IPS-18c (cell line): ENCODE data around the gene MSRB2.
A peak's percentile ranks its signal among the peaks of the same experiment; 100 is the strongest.
"Not testable (repeated sequence)": the region's sequence is repeated elsewhere in the genome, so short reads cannot be mapped to it uniquely, and the experiment has no call there.

Source experiments
- H3K4me3 ChIP-seq: 2 replicates; pipeline ENCODE4 v1.7.0; 2013; ENCODE audit warnings: low read depth, mild to moderate bottlenecking, low read length, moderate library complexity; ENCODE audit not compliant: insufficient read depth
- H3K9me3 ChIP-seq: one replicate; pipeline ENCODE4 v1.6.1; 2013; ENCODE audit warnings: mild to moderate bottlenecking, low read length, moderate library complexity; ENCODE audit not compliant: control insufficient read depth, insufficient read depth

MSRB2 gene

DNA sequence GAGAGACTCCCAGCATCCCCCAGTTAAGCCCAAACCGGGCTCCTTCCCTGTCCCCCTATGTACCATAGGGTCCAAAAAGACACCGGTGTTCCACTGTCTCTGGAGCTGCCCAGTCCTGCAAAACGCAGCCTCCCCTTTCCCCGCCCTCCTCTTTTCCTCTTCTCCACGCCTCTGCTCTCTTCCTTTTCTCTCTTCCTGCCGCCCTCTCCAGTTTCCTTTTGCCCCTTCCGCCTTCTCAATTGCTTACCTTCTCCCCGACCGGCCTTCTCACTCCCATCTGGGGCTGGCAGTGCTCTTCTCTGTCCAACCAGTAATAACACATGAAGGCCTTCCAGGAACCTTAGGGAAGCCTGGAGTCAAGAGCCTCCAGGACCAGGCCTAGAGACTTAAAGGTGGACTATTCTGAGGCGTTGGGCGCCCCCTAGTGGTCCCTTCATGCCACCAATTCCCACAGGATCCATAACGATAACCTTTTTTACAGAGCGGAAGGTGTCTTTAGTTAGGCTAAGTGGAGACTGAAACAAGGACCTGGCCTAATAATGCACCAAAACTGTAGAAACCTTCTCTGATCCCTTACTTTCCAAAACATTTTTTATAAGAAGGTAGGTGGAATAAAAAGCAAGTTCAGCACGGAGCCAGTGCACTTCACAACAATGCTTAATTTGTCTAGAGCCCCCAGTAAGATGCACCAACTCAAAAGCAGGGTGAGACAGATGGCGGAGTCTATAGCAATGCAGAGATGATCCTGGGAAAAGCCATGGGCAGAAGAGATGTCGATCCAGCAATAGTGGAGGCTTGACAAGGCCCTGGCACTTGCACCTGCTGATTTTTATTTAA, 27.2 kb upstream of the MSRB2 start:
- no peaks in the 10 kb centered on the region for H3K9me3 ChIP-seq
- no peak overlapping the region for H3K4me3 ChIP-seq

DNA sequence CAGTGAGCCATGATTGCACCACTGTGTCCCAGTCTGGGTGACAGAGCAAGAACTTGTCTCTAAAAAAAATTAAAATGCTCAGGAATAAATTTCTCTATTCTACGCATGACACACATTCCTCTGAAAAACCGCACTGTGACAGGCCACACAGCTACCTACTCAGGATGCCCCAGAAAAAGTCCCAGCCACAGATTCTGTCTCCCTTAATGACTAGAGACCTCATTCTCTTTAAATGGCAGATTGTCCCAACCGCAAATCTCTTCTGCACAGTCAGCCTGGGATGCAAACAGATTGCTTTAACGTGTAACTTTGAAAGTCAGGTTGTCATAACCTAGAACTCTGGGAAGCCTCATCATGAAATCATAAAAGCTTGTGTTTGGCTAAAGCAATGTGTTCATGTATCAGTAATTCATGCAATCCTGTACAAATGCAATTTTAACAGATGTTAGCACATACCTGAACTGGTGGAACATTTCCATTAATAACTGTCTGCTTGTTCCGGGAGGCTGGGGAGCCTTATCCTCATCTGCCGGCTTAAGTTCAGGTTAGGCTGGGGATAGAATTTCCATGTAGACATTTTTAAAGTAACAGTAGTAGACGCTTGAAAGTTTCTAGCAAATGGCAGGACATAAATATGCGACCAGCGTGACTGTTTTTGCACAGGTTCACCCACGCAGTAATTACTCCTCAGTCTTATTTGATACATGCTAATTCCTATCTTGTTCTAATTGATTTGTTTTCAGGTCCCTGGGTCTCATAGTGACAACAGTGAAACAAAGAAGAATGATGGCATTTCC, 26.2 kb upstream of the MSRB2 start:
- no peaks in the 10 kb centered on the region for H3K9me3 ChIP-seq

GRCh38 chr10:23070092-23070912, 25.1 kb upstream of the MSRB2 start:
- not testable (repeated sequence) for H3K9me3 ChIP-seq, H3K4me3 ChIP-seq

More for the DNA sequence above, 26.2 kb upstream of the MSRB2 start:
- H3K4me3 ChIP-seq = no peak overlapping the region

GRCh38 chr10:23070913-23071218, 24.5 kb upstream of the MSRB2 start:
- H3K4me3 ChIP-seq = no peak overlapping the region
- no peaks in the 10 kb centered on the region for H3K9me3 ChIP-seq

DNA sequence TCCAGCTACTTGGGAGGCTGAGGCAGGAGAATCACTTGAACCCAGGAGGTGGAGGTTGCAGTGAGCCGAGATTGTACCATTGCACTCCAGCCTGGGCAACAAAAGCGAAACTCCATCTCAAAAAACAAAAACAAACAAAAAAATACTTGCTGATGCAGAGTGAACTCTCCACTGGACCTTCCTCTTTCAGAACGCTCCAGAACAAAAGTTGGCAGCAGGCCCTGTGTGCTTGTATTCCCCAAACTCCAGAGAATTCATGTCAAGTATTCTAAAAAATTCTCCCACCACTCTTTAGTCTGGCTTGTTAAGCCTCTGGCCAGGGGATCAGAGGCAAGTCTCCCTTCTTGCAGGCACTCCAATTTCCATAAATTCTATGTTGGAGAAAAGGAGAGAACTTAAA, 22.8 kb upstream of the MSRB2 start:
- not testable (repeated sequence) for H3K9me3 ChIP-seq, H3K4me3 ChIP-seq

DNA sequence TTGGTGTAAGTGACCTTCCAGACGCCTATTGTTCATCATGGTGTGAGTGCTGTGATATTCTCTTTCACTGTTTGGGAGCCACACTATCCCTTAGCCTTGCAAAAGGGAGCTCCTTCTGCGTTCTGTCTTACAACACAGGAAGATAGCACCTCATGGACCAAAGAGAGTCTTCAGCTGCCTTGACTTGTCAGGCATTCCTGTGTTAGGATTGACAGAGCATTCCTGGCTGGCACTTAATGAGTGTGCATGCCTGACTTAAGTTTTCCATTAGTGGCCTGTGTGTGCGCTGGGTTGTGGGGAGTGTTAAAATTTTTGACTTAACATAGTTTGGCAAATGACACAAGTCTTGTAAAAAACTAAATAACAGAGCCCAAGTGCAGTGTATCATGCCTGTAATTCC, 21.9 kb upstream of the MSRB2 start:
- Histone ChIP-seq H3K9me3 (no peaks in the 10 kb centered on the region), H3K4me3 (no peak overlapping the region)

GRCh38 chr10:23075672-23076071, 19.7 kb upstream of the MSRB2 start:
- no peak overlapping the region for H3K4me3 ChIP-seq
- H3K9me3 ChIP-seq = no peaks in the 10 kb centered on the region

- Histone ChIP-seq H3K9me3 (no peaks in the 10 kb centered on the region), H3K4me3 (no peak overlapping the region)
Observed at GRCh38 chr10:23078114-23078513, 17.3 kb upstream of the MSRB2 start.

DNA sequence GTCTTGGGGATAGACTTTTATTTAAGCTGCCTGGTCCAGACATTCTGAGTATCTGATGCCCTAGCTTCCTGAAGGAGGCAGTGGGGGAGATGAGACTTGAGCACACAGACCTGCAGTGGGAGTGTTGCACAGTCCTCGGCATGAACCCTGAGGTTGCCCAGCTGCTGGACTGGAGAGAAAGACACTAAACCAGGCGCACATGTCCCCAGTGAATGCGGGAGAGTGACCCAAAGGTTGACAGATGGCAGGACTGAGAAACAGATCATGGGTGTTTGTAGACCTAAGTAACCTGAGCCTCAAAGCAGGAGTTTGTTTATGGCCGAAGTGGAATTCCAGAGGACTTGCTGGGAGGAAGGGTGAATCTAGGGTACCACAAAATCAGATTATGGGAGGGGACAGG, 15.7 kb upstream of the MSRB2 start:
- H3K4me3 ChIP-seq = no peak overlapping the region
- no peaks in the 10 kb centered on the region for H3K9me3 ChIP-seq

DNA sequence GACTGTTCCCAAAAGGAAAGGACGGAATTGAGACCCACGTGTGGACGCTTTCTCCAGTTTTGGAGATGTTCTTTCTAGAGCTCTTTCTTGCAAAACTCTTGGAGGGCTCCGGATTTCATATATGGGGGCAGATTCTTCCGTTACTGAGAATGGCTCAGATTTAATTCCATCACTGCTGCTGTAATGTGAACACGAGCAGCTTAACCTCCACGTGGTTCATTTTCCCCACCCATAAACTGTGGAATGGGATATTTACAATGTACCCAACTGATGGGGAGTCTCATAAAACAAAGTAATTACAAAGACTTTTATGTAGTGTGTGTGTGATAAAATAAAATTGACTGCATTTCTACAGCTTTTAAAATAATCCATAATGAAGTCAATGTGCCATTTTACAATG, 15.1 kb upstream of the MSRB2 start:
- H3K9me3 ChIP-seq = no peaks in the 10 kb centered on the region

GRCh38 chr10:23081221-23081750, 14.1 kb upstream of the MSRB2 start:
- Histone ChIP-seq H3K9me3 (no peaks in the 10 kb centered on the region), H3K4me3 (no peak overlapping the region)

More for the DNA sequence above, 15.1 kb upstream of the MSRB2 start:
- no peak overlapping the region for H3K4me3 ChIP-seq

DNA sequence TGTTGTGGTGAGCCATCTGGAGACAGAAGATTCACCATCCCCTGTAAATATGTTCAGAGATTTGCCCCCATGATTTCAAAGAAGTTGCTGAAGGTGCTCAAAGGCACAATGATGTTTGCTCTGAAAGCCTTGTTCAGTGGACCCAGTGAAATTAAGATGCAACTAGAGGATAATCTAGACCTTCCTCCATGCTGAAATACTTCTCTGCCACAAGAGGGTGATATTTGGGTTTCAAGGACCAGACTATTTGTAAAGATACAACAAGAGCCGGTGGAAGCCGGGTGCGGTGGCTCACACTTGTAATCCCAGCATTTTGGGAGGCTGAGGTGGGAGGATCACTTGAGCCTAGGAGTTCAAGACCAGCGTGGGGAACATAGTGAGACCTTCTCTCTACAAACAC, 13.5 kb upstream of the MSRB2 start:
- no peaks in the 10 kb centered on the region for H3K9me3 ChIP-seq
- no peak overlapping the region for H3K4me3 ChIP-seq

DNA sequence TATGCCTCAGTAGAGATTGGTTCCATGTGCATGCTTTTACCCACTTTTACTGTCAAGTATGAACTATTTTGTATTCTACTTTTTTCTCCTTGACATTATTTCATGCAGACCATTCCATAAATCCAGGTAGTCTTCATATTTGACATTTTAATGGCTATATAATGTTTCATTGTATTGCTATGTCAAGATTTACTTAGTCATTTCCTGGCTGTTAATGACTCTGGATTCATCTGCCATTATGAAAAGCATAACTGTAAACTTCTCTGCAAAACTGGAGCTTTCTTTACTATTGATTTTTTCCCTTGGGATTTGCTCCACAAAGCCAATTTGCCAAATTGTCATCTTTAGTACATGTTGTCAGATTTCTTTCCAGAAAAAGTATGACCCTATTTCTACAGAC, 6.8 kb upstream of the MSRB2 start:
- no peak overlapping the region for H3K4me3 ChIP-seq
- H3K9me3 ChIP-seq = no peaks in the 10 kb centered on the region

DNA sequence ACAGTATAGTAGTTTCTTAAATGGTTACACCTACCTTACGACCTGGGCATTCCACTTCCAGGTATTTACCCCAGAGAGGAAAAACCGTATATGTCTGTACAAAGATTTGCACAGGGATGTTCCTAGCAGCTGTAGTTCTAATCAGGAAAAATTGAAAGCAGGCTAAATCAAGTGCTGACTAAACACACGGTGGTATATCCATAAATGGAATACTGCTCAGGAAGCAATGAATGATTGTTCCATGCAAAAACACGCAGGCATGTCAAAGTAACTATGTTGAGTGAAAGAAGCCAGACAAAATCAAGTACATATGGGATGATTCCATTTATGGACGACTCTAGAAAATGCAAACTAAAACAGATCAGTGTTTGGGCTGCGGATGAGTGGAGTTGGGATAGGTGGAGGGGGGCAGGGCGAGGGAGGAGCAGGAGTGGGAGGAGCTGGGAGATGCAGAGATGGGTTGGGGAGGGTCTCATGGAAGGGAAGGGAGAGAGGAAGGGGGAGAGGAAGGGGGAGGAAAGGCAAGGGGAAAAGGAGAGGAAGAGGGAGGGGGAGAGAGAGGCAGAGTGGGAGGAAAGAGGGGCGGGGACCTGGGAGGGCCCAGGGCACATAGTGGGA, 484 bp upstream of the MSRB2 start:
- H3K9me3 ChIP-seq = peaks cover 3% of the 10 kb centered on the region
- no peak overlapping the region for H3K4me3 ChIP-seq

GRCh38 chr10:23095966-23096801, 805 bp downstream of the MSRB2 start:
- H3K4me3 ChIP-seq = peak overlapping the region; percentile 67
- H3K9me3 ChIP-seq = peaks cover 3% of the 10 kb centered on the region

GRCh38 chr10:23096802-23097549, 1.6 kb downstream of the MSRB2 start:
- no peak overlapping the region for H3K4me3 ChIP-seq
- H3K9me3 ChIP-seq = peaks cover 3% of the 10 kb centered on the region
